ENCODE results near the gene CFAP157.
"Not testable (repeated sequence)": the region's sequence is repeated elsewhere in the genome, so short reads cannot be mapped to it uniquely, and the experiment has no call there.

CFAP157 gene

DNA sequence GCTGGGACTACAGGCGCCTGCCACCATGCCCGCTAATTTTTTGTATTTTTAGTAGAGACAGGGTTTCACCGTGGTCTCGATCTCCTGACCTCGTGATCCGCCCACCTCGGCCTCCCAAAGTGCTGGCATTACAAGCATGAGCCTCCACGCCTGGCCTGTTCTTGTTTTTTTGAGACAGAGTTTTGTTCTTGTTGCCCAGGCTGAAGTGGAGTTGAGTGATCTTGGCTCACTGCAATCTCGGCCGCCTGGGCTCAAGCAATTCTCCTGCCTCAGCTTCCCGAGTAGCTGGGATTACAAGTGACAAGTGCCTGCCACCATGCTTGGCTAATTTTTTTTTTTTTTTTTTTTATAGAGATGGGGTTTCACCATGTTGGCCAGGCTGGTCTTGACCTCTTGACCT, 50.0 kb downstream of the CFAP157 start:
- H3K4me3 ChIP-seq (ENCODE audit: low read depth, low read length): not testable (repeated sequence)

DNA sequence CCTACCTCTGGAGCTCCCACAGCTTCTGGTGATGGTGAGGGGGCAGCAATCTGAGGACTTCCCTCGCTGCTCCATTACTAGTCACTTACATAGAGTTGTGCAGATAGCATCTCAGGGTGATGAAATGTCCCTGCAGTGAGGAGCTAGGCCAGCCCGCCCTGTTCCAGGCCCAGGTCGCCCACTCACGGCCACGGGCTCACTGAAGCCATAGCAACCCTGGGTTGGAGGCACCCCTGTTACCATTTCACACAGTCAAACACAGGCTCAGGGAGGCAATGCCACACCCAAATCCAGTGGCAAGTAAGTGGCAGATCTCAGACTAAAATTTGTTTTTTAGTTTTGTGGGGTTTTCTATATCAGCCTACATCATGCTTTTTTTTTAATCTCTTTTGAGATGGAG, 52.1 kb downstream of the CFAP157 start:
- H3K4me3 ChIP-seq (ENCODE audit: low read depth, low read length): no peak overlapping the region

DNA sequence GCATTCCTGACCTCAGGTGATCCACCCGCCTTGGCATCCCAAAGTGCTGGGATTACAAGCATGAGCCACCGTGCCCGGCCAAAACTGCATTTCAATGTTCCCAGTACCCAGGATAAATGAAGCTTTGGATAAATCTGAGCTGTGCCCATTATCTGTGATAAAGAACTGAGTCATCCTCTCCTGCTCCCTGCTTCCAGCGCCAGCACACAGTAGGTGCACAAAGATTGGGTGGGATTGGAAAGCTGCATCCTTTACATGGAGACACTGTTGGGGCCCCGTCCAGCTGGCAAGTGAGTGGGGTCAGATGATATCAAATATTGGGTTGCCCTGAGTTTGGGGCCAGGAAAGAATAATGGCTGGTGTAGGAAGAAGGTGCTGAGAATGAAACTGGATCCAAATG, 54.3 kb downstream of the CFAP157 start:
- no peak overlapping the region for H3K4me3 ChIP-seq (ENCODE audit: low read depth, low read length)

DNA sequence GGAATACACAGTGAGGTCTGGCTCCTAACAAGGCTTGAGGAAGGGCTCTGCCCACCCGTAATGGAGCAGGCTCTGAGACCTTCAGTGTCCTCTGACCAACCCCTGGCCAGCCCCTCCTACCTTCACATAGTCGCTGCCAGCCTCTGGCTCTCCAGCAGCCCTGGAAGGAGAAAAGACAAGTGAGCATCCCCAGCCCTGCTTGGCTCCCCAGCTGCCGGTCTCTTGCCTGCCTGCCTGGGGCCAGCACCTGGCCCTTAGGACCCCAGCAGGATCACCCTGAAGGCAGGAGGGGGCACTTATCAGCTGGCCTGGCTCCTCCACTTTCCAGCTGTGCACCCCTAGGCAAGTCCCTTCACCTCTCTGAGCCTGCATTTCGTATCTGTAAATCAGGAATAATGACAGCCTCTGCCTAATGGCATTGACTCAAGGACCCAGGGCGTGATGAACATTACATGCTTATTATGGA, 54.7 kb downstream of the CFAP157 start:
- H3K4me3 ChIP-seq (ENCODE audit: low read depth, low read length): no peak overlapping the region

DNA sequence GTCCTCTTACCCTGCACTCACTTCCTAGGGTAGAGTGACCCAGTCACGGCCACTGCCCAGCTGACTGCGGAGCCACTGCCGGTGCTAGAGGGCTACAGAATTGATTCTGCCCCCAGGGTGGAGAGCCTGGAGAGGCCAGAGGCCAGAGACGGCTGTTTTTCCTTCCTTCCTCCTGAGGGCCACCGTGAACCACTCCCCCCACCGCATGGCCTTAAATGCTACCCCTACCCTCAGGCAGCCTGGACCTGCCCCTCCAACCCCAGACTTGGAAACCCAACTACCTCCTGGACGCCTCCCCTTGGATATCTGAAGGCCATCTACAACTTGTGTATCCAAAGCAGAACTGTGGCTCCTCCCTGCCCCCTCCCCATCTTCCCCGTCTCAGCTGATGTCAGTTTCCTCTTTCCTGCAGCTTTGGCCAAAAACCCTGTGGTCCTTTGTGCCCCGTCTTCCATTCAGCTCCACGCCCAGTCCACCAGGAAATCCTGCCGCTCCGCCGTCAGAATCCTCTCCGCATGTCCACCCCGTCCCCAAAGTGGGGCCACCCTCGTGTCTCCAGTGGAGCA, 55.4 kb downstream of the CFAP157 start:
- H3K4me3 ChIP-seq (ENCODE audit: low read depth, low read length): no peak overlapping the region

DNA sequence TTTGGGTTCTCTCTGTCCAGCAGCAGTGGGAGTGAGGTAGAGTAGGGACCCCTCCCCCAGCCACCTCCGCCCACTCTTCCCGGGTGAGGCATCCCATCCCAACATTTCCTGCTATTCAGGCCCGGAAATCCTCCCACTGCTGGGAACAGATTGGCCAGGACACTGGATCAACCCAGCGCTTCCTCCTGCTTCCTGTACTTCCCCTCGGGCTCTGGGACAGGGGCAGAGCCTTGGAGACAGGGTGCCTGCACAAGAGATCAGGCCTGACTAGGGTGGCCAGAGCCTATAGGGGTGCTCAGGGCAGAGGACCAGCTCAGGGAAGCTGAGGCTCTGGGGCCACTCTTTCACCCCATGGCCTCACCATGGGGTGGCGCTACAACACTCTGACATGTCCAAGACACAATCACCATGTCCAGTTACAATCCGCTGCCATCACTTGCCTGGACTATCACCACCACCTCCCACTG, 57.2 kb downstream of the CFAP157 start:
- H3K4me3 ChIP-seq (ENCODE audit: low read depth, low read length): no peak overlapping the region

DNA sequence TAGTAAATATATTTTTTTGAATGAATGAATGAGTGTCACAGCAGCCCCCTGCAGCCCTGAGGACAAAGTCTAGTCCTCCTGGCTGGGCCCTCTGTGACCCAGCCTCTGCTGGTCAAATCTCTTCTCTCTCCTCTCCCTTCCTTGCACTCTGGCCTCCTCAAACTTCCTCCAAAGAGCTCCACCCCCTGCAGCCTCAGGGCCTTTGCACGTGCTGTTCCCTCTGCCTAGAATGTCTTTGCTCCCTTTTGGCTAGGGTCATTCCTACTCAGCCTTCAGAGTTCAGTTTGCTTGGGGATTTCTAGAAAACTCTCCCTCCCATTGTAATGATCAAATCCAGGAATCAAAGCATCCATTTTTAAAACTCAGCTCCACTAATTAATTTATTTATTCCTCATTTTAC, 58.6 kb downstream of the CFAP157 start:
- H3K4me3 ChIP-seq (ENCODE audit: low read depth, low read length): no peak overlapping the region
